MCF 10A (cell line): ENCODE results near the gene CPE. TPM values are rescaled to one million over a fixed set of nuclear protein-coding genes. Genes with fewer than 3 reads are reported as not detected.
"Not testable (repeated sequence)": the region's sequence is repeated elsewhere in the genome, so short reads cannot be mapped to it uniquely, and the experiment has no call there.

ENCODE experiments used
- BruUV-seq: library from RNA; stranded (reverse); fragments of 400-500 nt; replicated peaks from 2 replicates; lab custom pipeline; 2021; lab: Mats Ljungman, UMichigan
- CTCF ChIA-PET: fragments of 300-600 bp; sonication (Branson Sonifier 250); formaldehyde crosslinking; extraction: SDS; loops from one replicate; lab custom pipeline; 2021; ENCODE audit warnings: antibody characterized with exemption, inconsistent platforms; lab: Yijun Ruan, JAX
- POLR2A ChIA-PET: fragments of 300-600, 350-650 bp; sonication (Branson Sonifier 250); formaldehyde crosslinking; extraction: SDS; loops from one replicate; lab custom pipeline; 2020; ENCODE audit warnings: antibody characterized with exemption, inconsistent platforms; lab: Yijun Ruan, JAX
- DNase-seq: peaks from one replicate; pipeline ENCODE4 v3.0.0-alpha.2; 2018; ENCODE audit not compliant: unreplicated experiment
- H3K27ac Mint-ChIP-seq: one replicate; pipeline ENCODE4 v1.8.0; 2022; ENCODE audit warnings: mild to moderate bottlenecking, low read depth, mixed read lengths; ENCODE audit not compliant: unreplicated experiment
- H3K27me3 Mint-ChIP-seq: one replicate; pipeline ENCODE4 v1.8.0; 2022; ENCODE audit warnings: mixed read lengths; ENCODE audit not compliant: insufficient read depth, unreplicated experiment
- H3K36me3 Mint-ChIP-seq: one replicate; pipeline ENCODE4 v1.8.0; 2022; ENCODE audit warnings: mild to moderate bottlenecking, moderate library complexity, mixed read lengths; ENCODE audit not compliant: insufficient read depth, unreplicated experiment
- H3K4me1 Mint-ChIP-seq: one replicate; pipeline ENCODE4 v1.8.0; 2022; ENCODE audit warnings: mixed read lengths; ENCODE audit not compliant: insufficient read depth, unreplicated experiment
- H3K4me3 Mint-ChIP-seq: one replicate; pipeline ENCODE4 v1.8.0; 2022; ENCODE audit warnings: mild to moderate bottlenecking, moderate library complexity, mixed read lengths; ENCODE audit not compliant: unreplicated experiment
- H3K9me3 Mint-ChIP-seq: one replicate; pipeline ENCODE4 v1.8.0; 2022; ENCODE audit warnings: mixed read lengths; ENCODE audit not compliant: unreplicated experiment
- CTCF ChIP-seq: fragments of 200-600 bp; IDR thresholded peaks from one replicate; pipeline ENCODE4 v1.8.0; 2022; ENCODE audit warnings: antibody characterized with exemption, mild to moderate bottlenecking; ENCODE audit not compliant: unreplicated experiment
- intact Hi-C: fragments of 100-400 bp; cut with micrococcal nuclease; formaldehyde crosslinking; loops from 2 replicates; pipeline ENCODE4 v1.14.1; 2022
- total RNA-seq: library from RNA; stranded (reverse); gene quantifications from 2 replicates; pipeline ENCODE4 v1.2.3, GENCODE V29; 2022

The CPE gene
- total RNA-seq, 1 experiment from 2014 or later, result 8.3 TPM

- H3K4me3 Mint-ChIP-seq, result no peak overlapping the region
- H3K27me3 Mint-ChIP-seq, result no peaks in the 10 kb centered on the region
- DNase-seq, result no peak
- no peaks in the 10 kb centered on the region for H3K9me3 Mint-ChIP-seq
- no peak overlapping the region for H3K27ac Mint-ChIP-seq
- intact Hi-C loops, result no loop called here
- CTCF ChIA-PET, result interaction anchor here (0.8 kb wide), 1 partner anchor 123 kb away, joined by 3 read pairs; no protein-coding TSS in a partner anchor
- H3K36me3 Mint-ChIP-seq, result peaks cover 72% of the 10 kb centered on the region
- H3K4me1 Mint-ChIP-seq, result peaks cover 33% of the 10 kb centered on the region
- no TSS peak for BruUV-seq
- POLR2A ChIA-PET, result interaction anchor here (1.2 to 2.4 kb wide), 4 partner anchors 10 to 128 kb away, joined by 3 to 8 read pairs (median 6); partner anchors contain the start of gene MSMO1
- TF ChIP-seq CTCF, result no peak
Measured at GRCh38 chr4:165336743-165337142, 42.1 kb upstream of the CPE start.

GRCh38 chr4:165342340-165342739, 36.5 kb upstream of the CPE start:
- H3K4me3 Mint-ChIP-seq, H3K4me1 Mint-ChIP-seq, DNase-seq, H3K27me3 Mint-ChIP-seq, H3K27ac Mint-ChIP-seq, intact Hi-C loops, H3K9me3 Mint-ChIP-seq, BruUV-seq: not testable (repeated sequence)
- ChIA-PET POLR2A (interaction anchor here (0.7 to 3.5 kb wide), 4 partner anchors 14 to 1600 kb away, joined by 4 to 11 read pairs (median 5); partner anchors contain the start of genes MSMO1 and TMEM192), CTCF (interaction anchor here (0.7 to 4.0 kb wide), 4 partner anchors 12 to 211 kb away, joined by 3 to 26 read pairs (median 4); no protein-coding TSS in a partner anchor)
- peaks cover 61% of the 10 kb centered on the region for H3K36me3 Mint-ChIP-seq

- CTCF ChIA-PET, result interaction anchor here (0.6 to 4.0 kb wide), 7 partner anchors 10 to 231 kb away, joined by 3 to 26 read pairs (median 3); partner anchors contain the start of gene TMEM192
- Mint-ChIP-seq H3K4me3 (no peak overlapping the region), H3K36me3 (peaks cover 57% of the 10 kb centered on the region), H3K27ac (no peak overlapping the region), H3K27me3 (no peaks in the 10 kb centered on the region), H3K9me3 (no peaks in the 10 kb centered on the region), H3K4me1 (no peaks in the 10 kb centered on the region)
- no peak for DNase-seq
- intact Hi-C loops, result loop anchor here (1.0 kb wide), 1 partner anchor 212 kb away; no protein-coding TSS in a partner anchor
- no peak for TF ChIP-seq CTCF
- POLR2A ChIA-PET, result interaction anchor here (1.3 to 3.5 kb wide), 5 partner anchors 8 to 231 kb away, joined by 4 to 11 read pairs (median 4); partner anchors contain the start of genes MSMO1 and TMEM192
- BruUV-seq, result no TSS peak
Measured at GRCh38 chr4:165343353-165344191, 35.2 kb upstream of the CPE start.

GRCh38 chr4:165345666-165346417, 33.0 kb upstream of the CPE start:
- no peak for TF ChIP-seq CTCF
- Mint-ChIP-seq H3K27me3 (no peaks in the 10 kb centered on the region), H3K4me3 (no peak overlapping the region), H3K9me3 (no peaks in the 10 kb centered on the region), H3K27ac (no peak overlapping the region), H3K36me3 (peaks cover 34% of the 10 kb centered on the region), H3K4me1 (peaks cover 6% of the 10 kb centered on the region)
- DNase-seq, result no peak
- BruUV-seq, result no TSS peak
- ChIA-PET POLR2A (interaction anchor here (0.6 to 3.5 kb wide), 5 partner anchors 8 to 1850 kb away, joined by 3 to 11 read pairs (median 3); partner anchors contain the start of gene MSMO1), CTCF (interaction anchor here (0.6 to 4.0 kb wide), 7 partner anchors 9 to 392 kb away, joined by 3 to 26 read pairs (median 4); no protein-coding TSS in a partner anchor)
- intact Hi-C loops, result no loop called here
